ENCODE data around the gene RPP30.

RPP30 gene

GRCh38 chr10:90944749-90945148 is 73.0 kb downstream of the RPP30 start:
- no peak for DNase-seq (ENCODE audit: low read depth)

- no peak for DNase-seq (ENCODE audit: low read depth)
These were observed 73.8 kb downstream of the RPP30 start for GRCh38 chr10:90945491-90946070.

GRCh38 chr10:90947030-90947960 is 75.5 kb downstream of the RPP30 start:
- no peak for DNase-seq (ENCODE audit: low read depth)
